PC-9 (cell line): Measurements from ENCODE around the gene IPO4.
"Not testable (repeated sequence)": the region's sequence is repeated elsewhere in the genome, so short reads cannot be mapped to it uniquely, and the experiment has no call there.

Experiments used
- CTCF ChIP-seq: fragments of 200-600 bp; sonication (generic); conservative IDR thresholded peaks from 2 replicates; pipeline ENCODE4 v1.6.1; 2017; ENCODE audit warnings: mixed run types, antibody characterized with exemption, mild to moderate bottlenecking, moderate library complexity
- EZH2 ChIP-seq: fragments of 200-600 bp; sonication (generic); IDR thresholded peaks from 2 replicates; pipeline ENCODE4 v1.8.0; 2017; ENCODE audit warnings: antibody characterized with exemption, low read depth

DNA sequence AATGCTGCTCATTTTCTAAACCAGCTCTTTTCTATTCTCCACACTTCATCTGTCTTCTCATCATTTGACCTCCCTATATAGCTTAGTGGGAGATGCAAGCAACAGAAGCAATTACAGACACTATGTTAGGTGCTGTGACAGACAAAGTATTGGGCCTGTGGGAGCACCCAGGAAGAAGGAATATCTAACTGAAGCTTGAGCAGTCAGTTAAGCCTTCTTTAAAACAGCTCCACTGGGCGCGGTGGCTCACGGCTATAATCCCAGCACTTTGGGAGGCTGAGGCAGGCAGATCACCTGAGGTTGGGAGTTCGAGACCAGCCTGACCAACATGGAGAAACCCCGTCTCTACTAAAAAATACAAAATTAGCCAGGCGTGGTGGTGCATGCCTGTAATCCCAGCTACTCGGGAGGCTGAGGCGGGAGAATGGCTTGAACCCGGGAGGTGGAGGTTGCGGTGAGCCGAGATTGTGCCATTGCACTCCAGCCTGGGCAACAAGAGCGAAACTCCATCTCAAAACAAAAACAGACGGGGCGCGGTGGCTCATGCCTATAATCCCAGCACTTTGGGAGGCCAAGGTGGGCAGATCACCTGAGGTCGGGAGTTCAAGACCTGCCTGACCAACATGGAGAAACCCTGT, 14.8 kb upstream of the IPO4 start:
- TF ChIP-seq EZH2, CTCF: not testable (repeated sequence)
